LNCAP (cell line): ENCODE results near the gene KSR1.

ENCODE experiments used
- TF ChIP-seq, protein P1 (sequence below): fragments of 450-650 bp; IDR thresholded peaks from 2 replicates; pipeline ENCODE4 v1.5.1; 2017; ENCODE audit warnings: mild to moderate bottlenecking

KSR1 gene

GRCh38 chr17:27520491-27521185, 64.4 kb downstream of the KSR1 start:
- TF ChIP-seq, protein P1, sequence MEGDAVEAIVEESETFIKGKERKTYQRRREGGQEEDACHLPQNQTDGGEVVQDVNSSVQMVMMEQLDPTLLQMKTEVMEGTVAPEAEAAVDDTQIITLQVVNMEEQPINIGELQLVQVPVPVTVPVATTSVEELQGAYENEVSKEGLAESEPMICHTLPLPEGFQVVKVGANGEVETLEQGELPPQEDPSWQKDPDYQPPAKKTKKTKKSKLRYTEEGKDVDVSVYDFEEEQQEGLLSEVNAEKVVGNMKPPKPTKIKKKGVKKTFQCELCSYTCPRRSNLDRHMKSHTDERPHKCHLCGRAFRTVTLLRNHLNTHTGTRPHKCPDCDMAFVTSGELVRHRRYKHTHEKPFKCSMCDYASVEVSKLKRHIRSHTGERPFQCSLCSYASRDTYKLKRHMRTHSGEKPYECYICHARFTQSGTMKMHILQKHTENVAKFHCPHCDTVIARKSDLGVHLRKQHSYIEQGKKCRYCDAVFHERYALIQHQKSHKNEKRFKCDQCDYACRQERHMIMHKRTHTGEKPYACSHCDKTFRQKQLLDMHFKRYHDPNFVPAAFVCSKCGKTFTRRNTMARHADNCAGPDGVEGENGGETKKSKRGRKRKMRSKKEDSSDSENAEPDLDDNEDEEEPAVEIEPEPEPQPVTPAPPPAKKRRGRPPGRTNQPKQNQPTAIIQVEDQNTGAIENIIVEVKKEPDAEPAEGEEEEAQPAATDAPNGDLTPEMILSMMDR = no peak

DNA sequence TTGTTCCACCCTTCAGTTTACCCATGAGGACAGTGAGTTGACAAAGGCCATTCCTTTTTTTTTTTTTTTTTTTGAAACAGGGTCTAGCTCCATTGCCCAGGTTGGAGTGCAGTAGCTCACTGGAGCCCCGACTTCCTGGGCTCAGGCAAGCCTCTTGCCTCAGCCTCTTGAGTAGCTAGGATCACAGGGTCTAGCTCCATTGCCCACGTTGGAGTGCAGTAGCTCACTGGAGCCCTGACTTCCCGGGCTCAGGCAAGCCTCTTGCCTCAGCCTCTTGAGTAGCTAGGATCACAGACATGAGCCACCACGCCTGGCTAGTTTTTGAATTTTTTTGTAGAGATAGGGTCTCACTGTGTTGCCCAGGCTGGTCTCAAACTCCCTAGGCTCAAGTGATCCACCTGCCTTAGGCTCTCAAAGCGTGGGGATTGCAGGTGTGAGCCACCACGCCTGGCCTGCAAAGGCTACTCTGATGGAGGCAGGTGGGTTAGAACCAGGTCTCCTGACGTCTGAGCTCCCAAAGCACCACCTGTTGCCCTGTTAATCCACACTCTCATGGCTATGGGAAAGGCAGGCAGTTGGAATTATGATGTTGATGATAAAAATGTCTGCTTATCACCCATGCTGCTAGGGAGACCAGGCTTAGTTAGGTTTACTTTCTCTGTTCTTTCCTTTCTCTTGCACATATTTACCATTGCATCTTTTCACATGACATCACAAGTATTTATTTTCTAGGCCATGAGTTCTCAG, 65.2 kb downstream of the KSR1 start:
- TF ChIP-seq, protein P1 = no peak

GRCh38 chr17:27522028-27522635, 65.9 kb downstream of the KSR1 start:
- TF ChIP-seq, protein P1 = no peak

GRCh38 chr17:27523712-27524111, 67.5 kb downstream of the KSR1 start:
- TF ChIP-seq, protein P1 = no peak

GRCh38 chr17:27524594-27524993, 68.3 kb downstream of the KSR1 start:
- TF ChIP-seq, protein P1 = no peak

- TF ChIP-seq, protein P1 = no peak
These were observed 69.1 kb downstream of the KSR1 start for GRCh38 chr17:27525316-27525715.

GRCh38 chr17:27525836-27526603, 69.8 kb downstream of the KSR1 start:
- TF ChIP-seq, protein P1 = no peak
